Left lung (tissue), 10 donors: Measurements from ENCODE around the gene EIF4H. TPM values are rescaled to one million over a fixed set of nuclear protein-coding genes. Genes with fewer than 3 reads are reported as not detected.
A peak's percentile ranks its signal among the peaks of the same experiment; 100 is the strongest.

Source experiments
- ATAC-seq: fragments of 200-7000 bp; cut with Tn5 transposase; one replicate; pipeline ENCODE4 v1.9.1; 2020; ENCODE audit warnings: moderate library complexity
- DNase-seq, 4 donors: peaks; one replicate each; pipeline ENCODE4 v3.0.0-alpha.2; 2013 to 2020
- H3K27ac ChIP-seq, 2 donors: fragments of 200-600 bp; sonication (generic) in 1 of 2; one replicate each; pipeline versions ENCODE4 v1.5.0 to v1.8.0; 2020 to 2021
- H3K27me3 ChIP-seq, 2 donors: fragments of 200-600 bp; sonication (generic) in 1 of 2; one replicate each; pipeline versions ENCODE4 v1.5.0 to v1.8.0; 2020 to 2021
- H3K36me3 ChIP-seq, 2 donors: fragments of 200-600 bp; sonication (generic) in 1 of 2; one replicate each; pipeline versions ENCODE4 v1.5.0 to v1.8.0; 2020 to 2021
- H3K4me1 ChIP-seq, 2 donors: fragments of 200-600 bp; one replicate each; pipeline ENCODE4 v1.8.0; 2021
- H3K4me3 ChIP-seq, 2 donors: fragments of 200-600 bp; sonication (generic) in 1 of 2; one replicate each; pipeline versions ENCODE4 v1.5.0 to v1.8.0; 2020 to 2021; ENCODE audit warnings: mild to moderate bottlenecking in 1 of 2
- H3K9me3 ChIP-seq, 2 donors: fragments of 200-600 bp; sonication (generic) in 1 of 2; one replicate each; pipeline versions ENCODE4 v1.5.0 to v1.8.0; 2020 to 2021
- intact Hi-C, 2 donors: fragments of 100-400 bp; cut with DNase I; formaldehyde crosslinking; loops; one replicate each; pipeline versions ENCODE4 v1.11.2 to v1.14.2; 2022
- polyA plus RNA-seq, 6 donors: library from polyadenylated mRNA; unstranded; fragments of 120-200 nt; gene quantifications; one replicate each; pipeline ENCODE4 v1.2.1, GENCODE V29; 2013; ENCODE audit not compliant: insufficient read length in 6 of 6
- total RNA-seq, 2 donors: library from RNA; stranded (reverse); fragmentation: NEBNext Ultra II Directional; extraction: Animal tissue kit (Norgen Biotek cat#: 25700); gene quantifications; one replicate each; pipeline ENCODE4 v1.2.1, GENCODE V29; 2021
- TF ChIP-seq, protein P1 (sequence below), 2 donors: fragments of 200-600 bp; sonication (generic) in 1 of 2; IDR thresholded peaks; one replicate each; pipeline versions ENCODE4 v1.5.0 to v1.8.0; 2021; ENCODE audit warnings: antibody characterized with exemption in 2 of 2
- donor health status: DM: no; HTN: yes; CAD: no.
- donor health status: DM: no; HTN: no; CAD: no.

Gene EIF4H
- total and polyA plus RNA-seq, 8 donors: 203 to 308 (median 264) TPM

DNA sequence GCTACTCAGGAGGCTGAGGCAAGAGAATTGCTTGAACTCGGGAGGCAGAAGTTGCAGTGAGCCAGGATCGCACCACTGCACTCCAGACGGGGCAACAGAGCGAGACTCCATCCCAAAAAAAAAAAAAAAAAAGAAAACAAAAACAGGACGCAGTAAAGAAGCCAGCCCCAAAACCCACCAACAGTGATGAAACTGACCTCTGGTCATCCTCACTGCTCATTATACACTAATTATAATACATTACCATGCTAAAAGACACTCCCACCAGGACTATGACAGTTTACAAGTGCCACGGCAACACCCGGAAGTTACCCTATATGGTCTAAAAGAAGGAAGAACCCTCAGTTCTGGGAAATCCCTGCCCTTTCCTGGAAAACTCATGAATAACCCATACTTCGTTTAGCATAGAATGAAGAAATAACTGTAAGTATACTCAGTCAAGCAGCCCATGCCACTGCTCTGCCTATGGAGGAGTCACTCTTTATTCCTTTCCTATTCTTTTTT is 40.0 kb upstream of the EIF4H start:
- H3K36me3 ChIP-seq: no peaks in the 10 kb centered on the region
- intact Hi-C loops: no loop called here
- H3K9me3 ChIP-seq: no peaks in the 10 kb centered on the region
- peak; percentile 43 for ATAC-seq
- DNase-seq: peak in 1 of 4 donors; percentile 2
- peaks cover 0 to 11% of the 10 kb centered on the region in 2 donors for H3K4me1 ChIP-seq
- no peak overlapping the region for H3K4me3 ChIP-seq
- TF ChIP-seq, protein P1, sequence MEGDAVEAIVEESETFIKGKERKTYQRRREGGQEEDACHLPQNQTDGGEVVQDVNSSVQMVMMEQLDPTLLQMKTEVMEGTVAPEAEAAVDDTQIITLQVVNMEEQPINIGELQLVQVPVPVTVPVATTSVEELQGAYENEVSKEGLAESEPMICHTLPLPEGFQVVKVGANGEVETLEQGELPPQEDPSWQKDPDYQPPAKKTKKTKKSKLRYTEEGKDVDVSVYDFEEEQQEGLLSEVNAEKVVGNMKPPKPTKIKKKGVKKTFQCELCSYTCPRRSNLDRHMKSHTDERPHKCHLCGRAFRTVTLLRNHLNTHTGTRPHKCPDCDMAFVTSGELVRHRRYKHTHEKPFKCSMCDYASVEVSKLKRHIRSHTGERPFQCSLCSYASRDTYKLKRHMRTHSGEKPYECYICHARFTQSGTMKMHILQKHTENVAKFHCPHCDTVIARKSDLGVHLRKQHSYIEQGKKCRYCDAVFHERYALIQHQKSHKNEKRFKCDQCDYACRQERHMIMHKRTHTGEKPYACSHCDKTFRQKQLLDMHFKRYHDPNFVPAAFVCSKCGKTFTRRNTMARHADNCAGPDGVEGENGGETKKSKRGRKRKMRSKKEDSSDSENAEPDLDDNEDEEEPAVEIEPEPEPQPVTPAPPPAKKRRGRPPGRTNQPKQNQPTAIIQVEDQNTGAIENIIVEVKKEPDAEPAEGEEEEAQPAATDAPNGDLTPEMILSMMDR (IDR thresholded peaks at IDR 0.05): no peak
- peak overlapping the region in 1 of 2 donors; percentile 70 for H3K27ac ChIP-seq
- no peaks in the 10 kb centered on the region for H3K27me3 ChIP-seq

DNA sequence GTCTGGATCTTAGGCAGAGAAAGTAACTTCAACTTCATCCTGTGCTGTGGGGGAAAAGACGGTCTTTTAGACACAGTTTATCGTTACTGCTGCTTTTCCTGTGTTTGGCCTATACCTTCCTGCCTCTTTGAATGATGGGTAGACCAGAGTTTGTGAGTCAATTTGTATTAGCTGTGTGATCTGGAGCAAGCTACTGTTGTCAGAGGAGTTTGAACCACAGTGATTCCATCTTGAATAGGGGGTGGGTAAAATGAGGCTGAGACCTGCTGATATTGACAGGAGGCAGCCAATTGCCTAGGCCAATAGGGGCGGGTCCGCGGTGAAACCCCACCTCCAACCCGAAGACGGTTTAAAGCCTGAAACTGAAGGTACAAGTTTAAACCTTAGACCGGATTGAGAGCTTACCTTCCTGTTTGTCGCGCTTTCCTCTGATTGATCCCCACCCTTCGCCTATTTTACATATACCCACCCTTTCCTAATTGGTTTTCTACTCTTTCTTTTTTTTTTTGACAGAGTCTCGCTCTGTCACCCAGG is 35.8 kb upstream of the EIF4H start:
- TF ChIP-seq, protein P1 (IDR thresholded peaks at IDR 0.05): no peak
- H3K4me3 ChIP-seq: no peak overlapping the region
- H3K27me3 ChIP-seq: no peaks in the 10 kb centered on the region
- DNase-seq (no peak), ATAC-seq (no peak)
- H3K9me3 ChIP-seq: no peaks in the 10 kb centered on the region
- H3K27ac ChIP-seq: no peak overlapping the region
- H3K36me3 ChIP-seq: no peaks in the 10 kb centered on the region
- peaks cover 0 to 10% of the 10 kb centered on the region in 2 donors for H3K4me1 ChIP-seq
- intact Hi-C loops: no loop called here

DNA sequence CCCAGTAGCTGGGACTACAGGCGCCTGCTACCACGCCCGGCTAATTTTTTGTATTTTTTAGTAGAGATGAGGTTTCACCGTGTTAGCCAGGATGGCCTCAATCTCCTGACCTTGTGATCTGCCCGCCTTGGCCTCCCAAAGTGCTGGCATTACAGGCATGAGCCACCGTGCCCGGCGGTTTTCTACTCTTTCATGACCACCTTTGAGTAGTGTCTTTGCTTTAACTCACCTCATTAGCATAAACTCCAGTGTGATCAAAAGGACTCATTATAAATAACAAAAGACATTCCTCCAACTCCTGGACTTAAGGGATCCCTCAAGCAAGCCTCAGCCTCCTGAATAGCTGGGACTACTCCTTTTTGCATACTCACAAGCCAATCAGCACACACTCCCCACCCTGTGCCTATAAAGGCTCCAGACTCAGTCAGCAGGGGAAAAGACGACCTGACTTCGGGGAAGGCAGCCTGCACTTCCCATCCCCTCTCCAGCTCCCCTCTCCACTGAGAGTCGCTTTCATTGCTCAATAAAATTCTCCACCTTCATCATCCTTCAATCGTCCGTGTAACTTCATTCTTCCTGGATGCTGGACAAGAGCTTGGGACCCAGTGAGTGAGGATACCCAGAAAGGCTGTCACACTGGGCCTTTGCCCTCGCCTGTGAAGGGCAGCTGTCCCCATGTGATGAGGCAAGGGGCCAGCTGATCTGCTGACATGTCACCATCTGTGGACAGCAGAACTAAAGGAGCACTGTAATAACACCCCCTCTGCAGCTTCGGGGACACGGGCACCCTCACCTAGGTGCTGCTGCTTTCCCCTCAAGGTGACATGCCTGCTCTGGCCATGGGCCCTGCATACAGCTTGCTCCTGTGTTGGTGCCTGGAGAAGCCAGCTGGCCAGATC is 35.0 kb upstream of the EIF4H start:
- no peaks in the 10 kb centered on the region for H3K27me3 ChIP-seq
- no peak overlapping the region for H3K4me3 ChIP-seq
- intact Hi-C loops: no loop called here
- no peak overlapping the region for H3K27ac ChIP-seq
- H3K36me3 ChIP-seq: no peaks in the 10 kb centered on the region
- TF ChIP-seq, protein P1 (IDR thresholded peaks at IDR 0.05): no peak
- ATAC-seq (no peak), DNase-seq (no peak)
- peaks cover 0 to 10% of the 10 kb centered on the region in 2 donors for H3K4me1 ChIP-seq
- no peaks in the 10 kb centered on the region for H3K9me3 ChIP-seq

DNA sequence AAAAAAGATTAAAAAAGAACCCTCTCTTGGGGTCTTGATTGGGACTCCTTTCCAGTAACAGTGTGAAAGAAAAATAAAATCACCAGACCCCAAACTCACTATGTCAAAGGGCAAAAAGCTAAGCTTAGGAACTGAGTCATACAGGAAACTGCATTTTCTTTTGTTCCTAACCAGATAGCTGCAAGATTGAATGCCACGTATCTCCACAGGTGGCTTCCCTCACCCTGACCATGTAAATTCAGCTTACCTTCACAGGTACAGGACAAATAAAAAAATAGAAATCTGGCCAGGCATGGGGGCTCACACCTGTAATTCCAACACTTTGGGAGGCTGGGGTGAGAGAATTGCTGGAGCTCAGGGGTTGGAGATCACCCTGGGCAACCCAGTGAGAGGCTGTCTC is 32.5 kb upstream of the EIF4H start:
- H3K27ac ChIP-seq: no peak overlapping the region
- ATAC-seq: no peak
- intact Hi-C loops: no loop called here

More for the DNA sequence above, 32.5 kb upstream of the EIF4H start:
- Histone ChIP-seq H3K36me3 (no peaks in the 10 kb centered on the region), H3K4me3 (no peak overlapping the region), H3K9me3 (peaks cover 0 to 4% of the 10 kb centered on the region in 2 donors), H3K27me3 (no peaks in the 10 kb centered on the region), H3K4me1 (peaks cover 0 to 5% of the 10 kb centered on the region in 2 donors)
- TF ChIP-seq, protein P1 (IDR thresholded peaks at IDR 0.05): no peak
- DNase-seq: no peak
